Ishikawa (cell line): ENCODE data around the gene TSPAN18.

Experiments
- CEBPB ChIP-seq: IDR thresholded peaks from 2 replicates; pipeline ENCODE4 v1.6.1; 2012
- CREB1 ChIP-seq: IDR thresholded peaks from 2 replicates; pipeline ENCODE4 v1.6.1; 2012; ENCODE audit warnings: low read depth
- EGR1 ChIP-seq: IDR thresholded peaks from 2 replicates; pipeline ENCODE4 v1.6.1; 2012
- EP300 ChIP-seq: IDR thresholded peaks from 2 replicates; pipeline ENCODE4 v1.6.1; 2012; ENCODE audit warnings: borderline replicate concordance
- FOXM1 ChIP-seq: IDR thresholded peaks from 2 replicates; pipeline ENCODE4 v1.6.1; 2012; ENCODE audit warnings: low read depth, borderline replicate concordance
- MAX ChIP-seq: IDR thresholded peaks from 2 replicates; pipeline ENCODE4 v1.6.1; 2012
- NFIC ChIP-seq: IDR thresholded peaks from 2 replicates; pipeline ENCODE4 v1.6.1; 2012
- RAD21 ChIP-seq: IDR thresholded peaks from 2 replicates; pipeline ENCODE4 v1.6.1; 2012; ENCODE audit warnings: low read depth
- REST ChIP-seq: IDR thresholded peaks from 2 replicates; pipeline ENCODE4 v1.6.1; 2012; ENCODE audit warnings: low read depth, mild to moderate bottlenecking
- TAF1 ChIP-seq: IDR thresholded peaks from 2 replicates; pipeline ENCODE4 v1.6.1; 2012; ENCODE audit warnings: low read depth, mild to moderate bottlenecking
- TCF12 ChIP-seq: IDR thresholded peaks from 2 replicates; pipeline ENCODE4 v1.6.1; 2012; ENCODE audit warnings: low read depth
- TEAD4 ChIP-seq: IDR thresholded peaks from 2 replicates; pipeline ENCODE4 v1.6.1; 2012
- USF1 ChIP-seq: IDR thresholded peaks from 2 replicates; pipeline ENCODE4 v1.6.1; 2012
- YY1 ChIP-seq: IDR thresholded peaks from 2 replicates; pipeline ENCODE4 v1.6.1; 2012; ENCODE audit warnings: low read depth
- ZBTB7A ChIP-seq: IDR thresholded peaks from 2 replicates; pipeline ENCODE4 v1.6.1; 2012; ENCODE audit warnings: low read depth

TSPAN18 gene

GRCh38 chr11:44833877-44834452, 107.2 kb downstream of the TSPAN18 start:
- TF ChIP-seq ZBTB7A (no peak), EGR1 (no peak), USF1 (no peak)

- no peak for TF ChIP-seq FOXM1
- no peak for TF ChIP-seq RAD21
- no peak for TF ChIP-seq CEBPB
- TF ChIP-seq YY1, result no peak
- no peak for TF ChIP-seq USF1
- TF ChIP-seq MAX, result no peak
These were observed 108.1 kb downstream of the TSPAN18 start for GRCh38 chr11:44834846-44835245.

- TF ChIP-seq FOXM1, result no peak
- no peak for TF ChIP-seq CEBPB
- no peak for TF ChIP-seq YY1
- TF ChIP-seq TEAD4, result no peak
- TF ChIP-seq NFIC, result no peak
- no peak for TF ChIP-seq MAX
- no peak for TF ChIP-seq CREB1
- TF ChIP-seq TAF1, result no peak
- no peak for TF ChIP-seq USF1
- TF ChIP-seq TCF12, result no peak
- TF ChIP-seq ZBTB7A, result no peak
- no peak for TF ChIP-seq REST
- TF ChIP-seq EP300, result no peak
- TF ChIP-seq RAD21, result no peak
- no peak for TF ChIP-seq EGR1
These were observed 108.5 kb downstream of the TSPAN18 start for GRCh38 chr11:44835296-44835695.

- TF ChIP-seq RAD21 (no peak), CREB1 (no peak), REST (no peak), MAX (no peak), TCF12 (no peak), TAF1 (no peak), TEAD4 (no peak), ZBTB7A (no peak), CEBPB (no peak), NFIC (no peak), USF1 (no peak), FOXM1 (no peak), EGR1 (no peak), YY1 (no peak), EP300 (no peak)
These were observed 109.2 kb downstream of the TSPAN18 start for GRCh38 chr11:44835938-44836337.

GRCh38 chr11:44837661-44838060, 110.9 kb downstream of the TSPAN18 start:
- TF ChIP-seq TCF12, result no peak
- no peak for TF ChIP-seq TEAD4
- TF ChIP-seq CEBPB, result no peak
- no peak for TF ChIP-seq EGR1
- TF ChIP-seq CREB1, result no peak
- TF ChIP-seq MAX, result no peak
